Cardiac muscle cell (in vitro differentiated cells and primary cell): ENCODE data around the gene OR6A2. TPM values are rescaled to one million over a fixed set of nuclear protein-coding genes. Genes with fewer than 3 reads are reported as not detected.
A peak's percentile ranks its signal among the peaks of the same experiment; 100 is the strongest.

ENCODE experiments used
- DNase-seq, 2 donors: peaks; one replicate each; pipeline versions ENCODE4 v3.0.0 to v3.0.0-alpha.2; 2010 to 2017; ENCODE audit warnings: low read depth in 1 of 2, low spot score in 1 of 2
- H3K27ac ChIP-seq: fragments of 200-600 bp; sonication (generic); 2 replicates; pipeline ENCODE4 v1.5.1; 2016
- H3K27me3 ChIP-seq: fragments of 200-600 bp; sonication (generic); 2 replicates; pipeline ENCODE4 v1.6.0; 2016; ENCODE audit warnings: control low read depth
- H3K36me3 ChIP-seq: fragments of 200-600 bp; sonication (generic); 2 replicates; pipeline ENCODE4 v1.5.1; 2016; ENCODE audit warnings: control low read depth
- H3K4me1 ChIP-seq: fragments of 200-600 bp; sonication (generic); 2 replicates; pipeline ENCODE4 v1.8.1; 2017; ENCODE audit warnings: low read depth, mild to moderate bottlenecking, mixed run types
- H3K4me3 ChIP-seq: fragments of 200-600 bp; sonication (generic); 2 replicates; pipeline ENCODE4 v1.5.1; 2016; ENCODE audit warnings: mild to moderate bottlenecking
- H3K9me3 ChIP-seq: fragments of 200-600 bp; sonication (generic); 2 replicates; pipeline ENCODE4 v1.5.1; 2017; ENCODE audit warnings: low read depth, mild to moderate bottlenecking, control low read depth
- CTCF ChIP-seq: IDR thresholded peaks from 2 replicates; pipeline ENCODE4 v1.5.1; 2012; ENCODE audit warnings: low read depth, mild to moderate bottlenecking, low read length
- polyA plus RNA-seq: library from polyadenylated mRNA; unstranded; fragments of >200 nt; fragmentation: Nextera tagmentation; extraction: Ambion mirVana; gene quantifications from 2 replicates; pipeline ENCODE4 v1.2.1, GENCODE V29; 2016
- total RNA-seq: library from RNA; depleted of rRNA; stranded (reverse); fragments of >200 nt; gene quantifications from 2 replicates; pipeline ENCODE4 v1.2.3, GENCODE V29; 2016

The OR6A2 gene
- total and polyA plus RNA-seq, 2 experiments from 2014 or later: 0.07 to 0.12 TPM

- no peaks in the 10 kb centered on the region for H3K36me3 ChIP-seq
- peak; percentile 76 for TF ChIP-seq CTCF
Measured at GRCh38 chr11:6757373-6757967, 42.0 kb downstream of the OR6A2 start.

GRCh38 chr11:6755953-6756347 is 43.5 kb downstream of the OR6A2 start:
- Histone ChIP-seq H3K4me1 (no peaks in the 10 kb centered on the region), H3K4me3 (no peak overlapping the region), H3K27me3 (no peaks in the 10 kb centered on the region), H3K9me3 (no peaks in the 10 kb centered on the region), H3K27ac (no peak overlapping the region), H3K36me3 (no peaks in the 10 kb centered on the region)
- TF ChIP-seq CTCF: no peak
- DNase-seq: no peak

More at GRCh38 chr11:6757373-6757967, 42.0 kb downstream of the OR6A2 start:
- Histone ChIP-seq H3K4me3 (no peak overlapping the region), H3K27me3 (no peaks in the 10 kb centered on the region), H3K9me3 (peaks cover 2% of the 10 kb centered on the region), H3K4me1 (no peaks in the 10 kb centered on the region), H3K27ac (no peak overlapping the region)
- peak; percentile 74 to 75 for DNase-seq

- peak; percentile 94 for TF ChIP-seq CTCF
- H3K4me1 ChIP-seq: no peaks in the 10 kb centered on the region
- no peaks in the 10 kb centered on the region for H3K27me3 ChIP-seq
- no peak overlapping the region for H3K27ac ChIP-seq
- peak; percentile 57 to 63 for DNase-seq
- H3K4me3 ChIP-seq: no peak overlapping the region
- no peaks in the 10 kb centered on the region for H3K36me3 ChIP-seq
- H3K9me3 ChIP-seq: no peaks in the 10 kb centered on the region
Measured at GRCh38 chr11:6755303-6755952, 44.1 kb downstream of the OR6A2 start.

- Histone ChIP-seq H3K4me1 (no peaks in the 10 kb centered on the region), H3K27ac (no peak overlapping the region)
- TF ChIP-seq CTCF: no peak
Measured at GRCh38 chr11:6747097-6747668, 52.3 kb downstream of the OR6A2 start.

DNA sequence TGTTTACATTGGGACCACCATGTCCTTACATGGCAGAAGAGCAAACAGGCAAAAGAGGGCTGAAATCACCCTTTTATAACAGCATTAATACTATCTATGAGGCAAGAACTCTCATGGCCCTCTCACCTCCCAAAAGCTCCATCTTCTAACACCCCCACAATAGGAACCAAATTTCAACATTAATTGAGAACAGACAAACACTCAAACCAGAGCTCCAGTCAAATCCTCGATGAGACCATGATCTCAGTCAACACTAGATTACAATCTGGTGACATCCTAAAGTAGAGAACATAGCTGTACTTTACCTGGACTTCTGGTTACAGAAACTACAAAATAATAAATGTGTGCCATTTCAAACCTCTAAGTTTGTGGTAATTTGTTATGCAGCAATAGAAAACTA is 52.9 kb downstream of the OR6A2 start:
- Histone ChIP-seq H3K4me3 (no peak overlapping the region), H3K36me3 (no peaks in the 10 kb centered on the region), H3K27me3 (no peaks in the 10 kb centered on the region), H3K4me1 (no peaks in the 10 kb centered on the region), H3K9me3 (no peaks in the 10 kb centered on the region), H3K27ac (no peak overlapping the region)
- no peak for DNase-seq
- no peak for TF ChIP-seq CTCF

More at GRCh38 chr11:6747097-6747668, 52.3 kb downstream of the OR6A2 start:
- Histone ChIP-seq H3K9me3 (no peaks in the 10 kb centered on the region), H3K4me3 (no peak overlapping the region), H3K36me3 (no peaks in the 10 kb centered on the region), H3K27me3 (no peaks in the 10 kb centered on the region)
- DNase-seq: no peak
